Measurements from ENCODE around the gene RCAN3. TPM values are rescaled to one million over a fixed set of nuclear protein-coding genes. Genes with fewer than 3 reads are reported as not detected.
A peak's percentile ranks its signal among the peaks of the same experiment; 100 is the strongest.

The RCAN3 gene
- total RNA-seq, 1 donor from 2014 or later: 11.3 TPM

DNA sequence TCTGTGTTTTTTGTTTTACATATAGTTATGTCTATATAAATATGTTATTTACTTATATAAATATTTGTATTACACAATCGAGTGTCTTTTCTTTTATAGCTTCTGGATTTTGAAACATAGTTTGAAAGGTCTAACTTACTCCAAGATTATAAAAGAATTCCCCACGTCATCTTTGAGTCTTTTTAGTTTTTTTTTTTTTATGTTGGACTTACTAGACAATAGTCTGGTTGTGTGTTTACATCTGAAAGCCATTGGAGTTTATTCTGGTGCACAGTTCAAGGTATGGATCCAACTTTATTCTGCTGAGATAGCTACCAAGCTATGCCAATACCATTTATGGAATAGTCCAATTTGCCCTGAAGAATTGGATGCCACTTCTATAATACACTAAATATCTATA, 26.1 kb upstream of the RCAN3 start:
- DNase-seq: no peak
- H3K36me3 ChIP-seq: no peaks in the 10 kb centered on the region

DNA sequence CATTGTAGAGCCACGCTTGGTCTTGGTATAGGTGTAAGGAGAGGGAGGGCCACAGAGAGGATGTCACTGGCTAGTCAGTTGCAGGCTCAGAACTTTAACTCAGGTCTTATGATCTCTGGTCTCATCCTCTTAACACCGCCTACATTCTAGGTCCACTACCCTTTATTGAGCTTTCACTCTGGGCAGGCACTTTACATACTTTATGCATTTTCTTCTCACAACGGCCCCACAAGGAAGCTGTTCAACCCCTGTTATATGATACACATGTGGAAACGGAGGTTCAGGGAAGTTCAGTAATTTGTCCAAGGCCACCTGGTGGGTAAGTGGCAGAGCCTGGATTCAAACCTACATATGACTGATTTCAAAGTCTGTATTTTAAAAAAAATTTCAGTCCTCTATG, 25.3 kb upstream of the RCAN3 start:
- ATAC-seq (no peak), DNase-seq (no peak)
- H3K27ac ChIP-seq: no peak overlapping the region
- peaks cover 7% of the 10 kb centered on the region for H3K4me1 ChIP-seq
- H3K27me3 ChIP-seq: no peaks in the 10 kb centered on the region
- H3K36me3 ChIP-seq: no peaks in the 10 kb centered on the region
- no peak overlapping the region for H3K4me3 ChIP-seq
- H3K9me3 ChIP-seq: no peaks in the 10 kb centered on the region
- intact Hi-C loops (cut with DNase I): no loop called here
- TF ChIP-seq, protein P1, sequence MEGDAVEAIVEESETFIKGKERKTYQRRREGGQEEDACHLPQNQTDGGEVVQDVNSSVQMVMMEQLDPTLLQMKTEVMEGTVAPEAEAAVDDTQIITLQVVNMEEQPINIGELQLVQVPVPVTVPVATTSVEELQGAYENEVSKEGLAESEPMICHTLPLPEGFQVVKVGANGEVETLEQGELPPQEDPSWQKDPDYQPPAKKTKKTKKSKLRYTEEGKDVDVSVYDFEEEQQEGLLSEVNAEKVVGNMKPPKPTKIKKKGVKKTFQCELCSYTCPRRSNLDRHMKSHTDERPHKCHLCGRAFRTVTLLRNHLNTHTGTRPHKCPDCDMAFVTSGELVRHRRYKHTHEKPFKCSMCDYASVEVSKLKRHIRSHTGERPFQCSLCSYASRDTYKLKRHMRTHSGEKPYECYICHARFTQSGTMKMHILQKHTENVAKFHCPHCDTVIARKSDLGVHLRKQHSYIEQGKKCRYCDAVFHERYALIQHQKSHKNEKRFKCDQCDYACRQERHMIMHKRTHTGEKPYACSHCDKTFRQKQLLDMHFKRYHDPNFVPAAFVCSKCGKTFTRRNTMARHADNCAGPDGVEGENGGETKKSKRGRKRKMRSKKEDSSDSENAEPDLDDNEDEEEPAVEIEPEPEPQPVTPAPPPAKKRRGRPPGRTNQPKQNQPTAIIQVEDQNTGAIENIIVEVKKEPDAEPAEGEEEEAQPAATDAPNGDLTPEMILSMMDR (IDR thresholded peaks at IDR 0.05): no peak

More for the DNA sequence above, 26.1 kb upstream of the RCAN3 start:
- no peaks in the 10 kb centered on the region for H3K27me3 ChIP-seq
- TF ChIP-seq, protein P1 (IDR thresholded peaks at IDR 0.05): no peak
- no peak overlapping the region for H3K4me3 ChIP-seq
- intact Hi-C loops (cut with DNase I): no loop called here
- no peak for ATAC-seq
- H3K4me1 ChIP-seq: peaks cover 4% of the 10 kb centered on the region
- H3K27ac ChIP-seq: no peak overlapping the region
- H3K9me3 ChIP-seq: no peaks in the 10 kb centered on the region

DNA sequence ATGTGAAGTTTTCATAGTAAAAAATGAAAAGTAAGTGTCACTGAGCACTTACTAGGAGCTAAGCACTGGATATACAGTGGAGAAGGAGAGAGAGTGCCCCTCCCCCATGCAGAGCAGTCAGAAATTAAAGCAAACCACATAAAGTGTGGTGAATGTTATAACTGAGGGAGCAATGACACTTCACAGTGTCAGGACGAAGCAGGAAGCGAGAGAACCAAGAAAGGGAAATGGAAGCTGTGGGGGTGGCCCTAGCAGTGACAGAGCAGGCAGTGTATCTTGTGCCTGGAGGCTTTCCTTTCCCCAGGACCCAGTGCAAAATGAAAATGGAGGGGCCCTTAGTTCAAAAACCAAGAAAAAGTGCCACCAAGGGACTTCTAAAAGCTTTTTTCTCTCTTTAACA, 21.5 kb upstream of the RCAN3 start:
- ATAC-seq: peak; percentile 94
- TF ChIP-seq, protein P1 (IDR thresholded peaks at IDR 0.05): no peak
- Histone ChIP-seq H3K9me3 (no peaks in the 10 kb centered on the region), H3K4me3 (no peak overlapping the region), H3K27ac (peak overlapping the region; percentile 55), H3K4me1 (peaks cover 7% of the 10 kb centered on the region), H3K27me3 (no peaks in the 10 kb centered on the region), H3K36me3 (no peaks in the 10 kb centered on the region)
- no peak for DNase-seq
- intact Hi-C loops (cut with DNase I): no loop called here

DNA sequence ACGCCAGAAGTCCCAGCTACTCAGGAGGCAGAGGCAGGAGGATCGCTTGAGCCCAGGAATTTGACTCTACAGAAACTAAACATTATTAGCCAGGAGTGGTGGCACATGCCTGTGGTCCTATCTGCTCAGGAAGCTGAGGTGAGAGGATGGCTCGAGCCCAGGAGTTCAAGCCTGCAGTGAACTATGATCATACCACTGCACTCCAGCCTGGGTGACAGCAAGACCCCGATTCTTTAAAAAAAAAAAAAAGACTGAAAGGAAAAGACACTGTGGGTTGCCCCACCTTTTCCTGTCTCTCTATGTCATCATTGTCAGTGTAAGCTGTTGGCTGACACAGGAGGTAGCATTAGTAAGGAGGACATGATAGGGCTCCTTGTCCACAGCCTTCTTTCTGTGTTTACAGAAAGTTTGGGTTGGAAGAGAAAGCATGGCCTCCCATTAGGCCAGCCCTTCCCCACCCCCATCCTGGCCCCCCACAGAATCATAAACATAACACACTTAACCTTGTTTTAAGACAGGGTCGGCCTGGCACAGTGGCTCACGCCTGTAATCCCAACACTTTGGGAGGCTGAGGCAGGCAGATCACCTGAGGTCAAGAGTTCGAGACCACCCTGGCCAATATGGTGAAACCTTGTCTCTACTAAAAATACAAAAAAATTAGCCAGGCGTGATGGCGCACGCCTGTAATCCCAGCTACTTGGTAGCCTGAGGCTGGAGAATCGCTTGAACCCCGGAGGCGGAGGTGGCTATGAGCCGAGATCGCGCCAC, 20.6 kb upstream of the RCAN3 start:
- H3K4me1 ChIP-seq: peaks cover 7% of the 10 kb centered on the region
- ATAC-seq: peak; percentile 21
- H3K9me3 ChIP-seq: no peaks in the 10 kb centered on the region
- TF ChIP-seq, protein P1 (IDR thresholded peaks at IDR 0.05): no peak
- no peaks in the 10 kb centered on the region for H3K36me3 ChIP-seq
- DNase-seq: no peak
- no peaks in the 10 kb centered on the region for H3K27me3 ChIP-seq
- intact Hi-C loops (cut with DNase I): no loop called here
- peak overlapping the region; percentile 55 for H3K27ac ChIP-seq
- H3K4me3 ChIP-seq: no peak overlapping the region

DNA sequence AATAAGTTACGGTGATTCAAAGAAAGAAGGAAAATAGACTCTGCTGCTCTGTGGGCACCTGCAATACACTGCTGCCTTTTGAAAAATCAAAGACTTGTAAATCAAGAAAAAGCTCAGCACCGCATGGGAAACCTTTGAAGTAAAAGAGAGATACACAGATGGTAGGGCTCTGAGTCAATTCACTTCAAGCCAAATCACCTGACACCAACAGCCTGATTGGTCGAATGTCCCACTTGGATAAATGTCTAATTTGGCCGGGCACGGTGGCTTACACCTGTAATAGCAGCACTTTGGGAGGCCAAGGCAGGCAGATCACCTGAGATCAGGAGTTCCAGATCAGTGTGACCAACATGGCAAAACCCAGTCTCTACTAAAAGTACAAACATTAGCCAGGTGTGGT, 19.2 kb upstream of the RCAN3 start:
- Histone ChIP-seq H3K4me3 (no peak overlapping the region), H3K36me3 (no peaks in the 10 kb centered on the region), H3K9me3 (no peaks in the 10 kb centered on the region), H3K4me1 (peaks cover 7% of the 10 kb centered on the region), H3K27ac (no peak overlapping the region), H3K27me3 (no peaks in the 10 kb centered on the region)
- intact Hi-C loops (cut with DNase I): no loop called here
- ATAC-seq: no peak
- DNase-seq: no peak
- TF ChIP-seq, protein P1 (IDR thresholded peaks at IDR 0.05): no peak

Measured in upper lobe of right lung (tissue), 1 donor.